ENCODE data around the gene RAP2A.

DNA sequence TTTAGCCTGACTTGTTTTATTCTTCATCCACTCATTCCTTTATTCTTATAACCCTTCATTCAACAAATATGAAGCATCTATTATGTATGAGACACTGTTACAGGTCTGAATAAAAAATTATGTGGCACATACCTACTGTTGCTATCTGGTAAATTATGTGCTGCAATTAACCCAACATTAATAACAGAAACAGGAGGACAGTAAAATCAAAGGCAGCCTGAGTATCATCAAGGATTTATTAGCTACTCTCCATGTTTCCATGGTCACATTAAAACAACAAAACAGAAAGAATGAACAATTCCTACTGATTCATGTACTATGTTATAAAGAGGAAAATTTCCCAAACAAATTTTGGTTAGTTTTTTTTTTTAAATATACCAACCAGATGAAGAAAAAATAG, 43.9 kb downstream of the RAP2A start:
- TF ChIP-seq, protein P1, sequence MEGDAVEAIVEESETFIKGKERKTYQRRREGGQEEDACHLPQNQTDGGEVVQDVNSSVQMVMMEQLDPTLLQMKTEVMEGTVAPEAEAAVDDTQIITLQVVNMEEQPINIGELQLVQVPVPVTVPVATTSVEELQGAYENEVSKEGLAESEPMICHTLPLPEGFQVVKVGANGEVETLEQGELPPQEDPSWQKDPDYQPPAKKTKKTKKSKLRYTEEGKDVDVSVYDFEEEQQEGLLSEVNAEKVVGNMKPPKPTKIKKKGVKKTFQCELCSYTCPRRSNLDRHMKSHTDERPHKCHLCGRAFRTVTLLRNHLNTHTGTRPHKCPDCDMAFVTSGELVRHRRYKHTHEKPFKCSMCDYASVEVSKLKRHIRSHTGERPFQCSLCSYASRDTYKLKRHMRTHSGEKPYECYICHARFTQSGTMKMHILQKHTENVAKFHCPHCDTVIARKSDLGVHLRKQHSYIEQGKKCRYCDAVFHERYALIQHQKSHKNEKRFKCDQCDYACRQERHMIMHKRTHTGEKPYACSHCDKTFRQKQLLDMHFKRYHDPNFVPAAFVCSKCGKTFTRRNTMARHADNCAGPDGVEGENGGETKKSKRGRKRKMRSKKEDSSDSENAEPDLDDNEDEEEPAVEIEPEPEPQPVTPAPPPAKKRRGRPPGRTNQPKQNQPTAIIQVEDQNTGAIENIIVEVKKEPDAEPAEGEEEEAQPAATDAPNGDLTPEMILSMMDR (IDR thresholded peaks at IDR 0.05) = no peak
- no peak for TF ChIP-seq POLR2A (IDR thresholded peaks at IDR 0.05)
